ENCODE measurements around the gene QRICH2. TPM values are rescaled to one million over a fixed set of nuclear protein-coding genes. Genes with fewer than 3 reads are reported as not detected.

The QRICH2 gene
- total and polyA plus RNA-seq, 9 of the 15 experiments (the other 6 are each of a cell fraction or from before 2014, with no cell fraction given): 0.03 to 1.6 (median 0.81) TPM

DNA sequence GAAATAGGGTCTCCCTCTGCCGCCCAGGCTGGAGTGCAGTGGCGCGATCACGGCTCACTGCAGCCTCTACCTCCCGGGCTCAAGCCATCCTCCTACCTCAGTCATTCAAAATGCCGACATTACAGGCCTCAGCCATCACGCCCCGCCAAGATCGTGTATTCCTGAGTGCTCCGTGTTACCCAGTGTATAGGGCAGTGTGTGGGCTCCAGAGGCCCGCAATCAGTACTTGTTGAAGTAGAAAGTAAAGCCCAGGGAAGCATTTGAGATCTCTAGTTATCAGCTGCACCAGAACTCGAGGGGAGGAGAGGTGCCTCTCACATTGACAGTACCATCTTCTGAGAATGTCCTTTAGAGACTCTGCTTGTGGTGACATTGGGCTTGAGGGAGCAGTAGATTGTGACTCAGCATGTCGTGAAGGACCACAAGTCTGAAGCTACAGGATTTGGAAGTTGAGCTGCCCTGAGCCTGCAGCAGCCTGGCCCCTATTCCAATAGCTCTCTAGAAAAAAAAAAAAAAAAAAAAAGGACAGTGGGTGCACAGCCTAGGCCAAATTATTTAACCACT is 46.8 kb upstream of the QRICH2 start (continued):
- TF ChIP-seq, protein P1, sequence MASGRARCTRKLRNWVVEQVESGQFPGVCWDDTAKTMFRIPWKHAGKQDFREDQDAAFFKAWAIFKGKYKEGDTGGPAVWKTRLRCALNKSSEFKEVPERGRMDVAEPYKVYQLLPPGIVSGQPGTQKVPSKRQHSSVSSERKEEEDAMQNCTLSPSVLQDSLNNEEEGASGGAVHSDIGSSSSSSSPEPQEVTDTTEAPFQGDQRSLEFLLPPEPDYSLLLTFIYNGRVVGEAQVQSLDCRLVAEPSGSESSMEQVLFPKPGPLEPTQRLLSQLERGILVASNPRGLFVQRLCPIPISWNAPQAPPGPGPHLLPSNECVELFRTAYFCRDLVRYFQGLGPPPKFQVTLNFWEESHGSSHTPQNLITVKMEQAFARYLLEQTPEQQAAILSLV (tag; IDR thresholded peaks at IDR 0.05): no peak
- peak; percentile 75 for TF ChIP-seq SMAD4 (CRISPR knock-in tag; conservative IDR thresholded peaks at IDR 0.05)
- TF ChIP-seq MXI1 (IDR thresholded peaks at IDR 0.05; ENCODE audit: low read depth, low read length): no peak
- TF ChIP-seq ESRRA (IDR thresholded peaks at IDR 0.05; ENCODE audit: borderline replicate concordance, low read depth): peak; percentile 83; the same call in 1 of the 2 replicates
- TF ChIP-seq POU5F1 (IDR thresholded peaks at IDR 0.05; ENCODE audit: borderline replicate concordance, low read depth, low read length, partially characterized antibody): no peak
- no peak for TF ChIP-seq PTBP1 (IDR thresholded peaks at IDR 0.05; ENCODE audit: low read depth, low read length)
- TF ChIP-seq YY1 (IDR thresholded peaks at IDR 0.05; ENCODE audit: borderline replicate concordance in 1 of 3, control insufficient read depth in 1 of 3, extremely low read depth in 1 of 3, insufficient read depth in 3 of 3, insufficient read length in 1 of 3, insufficient replicate concordance in 2 of 3, low read depth in 1 of 3, low read length in 2 of 3): peak in 1 of 3 experiments; percentile 51
- TF ChIP-seq, protein P2, sequence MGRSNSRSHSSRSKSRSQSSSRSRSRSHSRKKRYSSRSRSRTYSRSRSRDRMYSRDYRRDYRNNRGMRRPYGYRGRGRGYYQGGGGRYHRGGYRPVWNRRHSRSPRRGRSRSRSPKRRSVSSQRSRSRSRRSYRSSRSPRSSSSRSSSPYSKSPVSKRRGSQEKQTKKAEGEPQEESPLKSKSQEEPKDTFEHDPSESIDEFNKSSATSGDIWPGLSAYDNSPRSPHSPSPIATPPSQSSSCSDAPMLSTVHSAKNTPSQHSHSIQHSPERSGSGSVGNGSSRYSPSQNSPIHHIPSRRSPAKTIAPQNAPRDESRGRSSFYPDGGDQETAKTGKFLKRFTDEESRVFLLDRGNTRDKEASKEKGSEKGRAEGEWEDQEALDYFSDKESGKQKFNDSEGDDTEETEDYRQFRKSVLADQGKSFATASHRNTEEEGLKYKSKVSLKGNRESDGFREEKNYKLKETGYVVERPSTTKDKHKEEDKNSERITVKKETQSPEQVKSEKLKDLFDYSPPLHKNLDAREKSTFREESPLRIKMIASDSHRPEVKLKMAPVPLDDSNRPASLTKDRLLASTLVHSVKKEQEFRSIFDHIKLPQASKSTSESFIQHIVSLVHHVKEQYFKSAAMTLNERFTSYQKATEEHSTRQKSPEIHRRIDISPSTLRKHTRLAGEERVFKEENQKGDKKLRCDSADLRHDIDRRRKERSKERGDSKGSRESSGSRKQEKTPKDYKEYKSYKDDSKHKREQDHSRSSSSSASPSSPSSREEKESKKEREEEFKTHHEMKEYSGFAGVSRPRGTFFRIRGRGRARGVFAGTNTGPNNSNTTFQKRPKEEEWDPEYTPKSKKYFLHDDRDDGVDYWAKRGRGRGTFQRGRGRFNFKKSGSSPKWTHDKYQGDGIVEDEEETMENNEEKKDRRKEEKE (IDR thresholded peaks at IDR 0.05; ENCODE audit: borderline replicate concordance in 1 of 2, control insufficient read depth in 1 of 2, low read depth in 2 of 2, low read length in 1 of 2): 0 out of 4 replicates have a peak, but pooled peaks of 1 of the 2 experiments have one; percentile 37
- TF ChIP-seq SMAD3 (CRISPR knock-in tag; conservative IDR thresholded peaks at IDR 0.05): no peak
- TF ChIP-seq NR1H2 (CRISPR knock-in tag; IDR thresholded peaks at IDR 0.05): no peak
- TF ChIP-seq NRF1 (conservative IDR thresholded peaks at IDR 0.05 in 1 of 2, IDR thresholded peaks at IDR 0.05 in 1 of 2): 0 out of 4 replicates have a peak, but pooled peaks have one; percentile 19 to 24
- no peak for TF ChIP-seq SRSF3 (IDR thresholded peaks at IDR 0.05; ENCODE audit: insufficient read depth, low read length)
- TF ChIP-seq HDAC6 (IDR thresholded peaks at IDR 0.05; ENCODE audit: low read depth, low read length): no peak
- TF ChIP-seq, protein P3, sequence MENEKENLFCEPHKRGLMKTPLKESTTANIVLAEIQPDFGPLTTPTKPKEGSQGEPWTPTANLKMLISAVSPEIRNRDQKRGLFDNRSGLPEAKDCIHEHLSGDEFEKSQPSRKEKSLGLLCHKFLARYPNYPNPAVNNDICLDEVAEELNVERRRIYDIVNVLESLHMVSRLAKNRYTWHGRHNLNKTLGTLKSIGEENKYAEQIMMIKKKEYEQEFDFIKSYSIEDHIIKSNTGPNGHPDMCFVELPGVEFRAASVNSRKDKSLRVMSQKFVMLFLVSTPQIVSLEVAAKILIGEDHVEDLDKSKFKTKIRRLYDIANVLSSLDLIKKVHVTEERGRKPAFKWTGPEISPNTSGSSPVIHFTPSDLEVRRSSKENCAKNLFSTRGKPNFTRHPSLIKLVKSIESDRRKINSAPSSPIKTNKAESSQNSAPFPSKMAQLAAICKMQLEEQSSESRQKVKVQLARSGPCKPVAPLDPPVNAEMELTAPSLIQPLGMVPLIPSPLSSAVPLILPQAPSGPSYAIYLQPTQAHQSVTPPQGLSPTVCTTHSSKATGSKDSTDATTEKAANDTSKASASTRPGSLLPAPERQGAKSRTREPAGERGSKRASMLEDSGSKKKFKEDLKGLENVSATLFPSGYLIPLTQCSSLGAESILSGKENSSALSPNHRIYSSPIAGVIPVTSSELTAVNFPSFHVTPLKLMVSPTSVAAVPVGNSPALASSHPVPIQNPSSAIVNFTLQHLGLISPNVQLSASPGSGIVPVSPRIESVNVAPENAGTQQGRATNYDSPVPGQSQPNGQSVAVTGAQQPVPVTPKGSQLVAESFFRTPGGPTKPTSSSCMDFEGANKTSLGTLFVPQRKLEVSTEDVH (IDR thresholded peaks at IDR 0.05; ENCODE audit: low read depth, partially characterized antibody): no peak
- TF ChIP-seq ZBTB7A (IDR thresholded peaks at IDR 0.05; ENCODE audit: borderline replicate concordance, control insufficient read depth, low read depth, low read length): no peak
- 0 out of 2 replicates have a peak, but pooled peaks have one; percentile 29 for TF ChIP-seq MBD2 (IDR thresholded peaks at IDR 0.05; ENCODE audit: borderline replicate concordance, low read depth)
- no peak for TF ChIP-seq PHB2 (IDR thresholded peaks at IDR 0.05; ENCODE audit: low read depth)
- peak; percentile 78; the same call in 1 of the 2 replicates for TF ChIP-seq MECOM (CRISPR knock-in tag; IDR thresholded peaks at IDR 0.05)
- no peak for TF ChIP-seq MEF2D (tag; conservative IDR thresholded peaks at IDR 0.05; ENCODE audit: low read depth)

Data from K562 (cell line).